ENCODE measurements around the gene HSD11B2. TPM values are rescaled to one million over a fixed set of nuclear protein-coding genes. Genes with fewer than 3 reads are reported as not detected.

Gene HSD11B2
- total and polyA plus RNA-seq, 4 donors = 2.6 to 39.8 (median 6.7) TPM

- TF ChIP-seq, protein P1, sequence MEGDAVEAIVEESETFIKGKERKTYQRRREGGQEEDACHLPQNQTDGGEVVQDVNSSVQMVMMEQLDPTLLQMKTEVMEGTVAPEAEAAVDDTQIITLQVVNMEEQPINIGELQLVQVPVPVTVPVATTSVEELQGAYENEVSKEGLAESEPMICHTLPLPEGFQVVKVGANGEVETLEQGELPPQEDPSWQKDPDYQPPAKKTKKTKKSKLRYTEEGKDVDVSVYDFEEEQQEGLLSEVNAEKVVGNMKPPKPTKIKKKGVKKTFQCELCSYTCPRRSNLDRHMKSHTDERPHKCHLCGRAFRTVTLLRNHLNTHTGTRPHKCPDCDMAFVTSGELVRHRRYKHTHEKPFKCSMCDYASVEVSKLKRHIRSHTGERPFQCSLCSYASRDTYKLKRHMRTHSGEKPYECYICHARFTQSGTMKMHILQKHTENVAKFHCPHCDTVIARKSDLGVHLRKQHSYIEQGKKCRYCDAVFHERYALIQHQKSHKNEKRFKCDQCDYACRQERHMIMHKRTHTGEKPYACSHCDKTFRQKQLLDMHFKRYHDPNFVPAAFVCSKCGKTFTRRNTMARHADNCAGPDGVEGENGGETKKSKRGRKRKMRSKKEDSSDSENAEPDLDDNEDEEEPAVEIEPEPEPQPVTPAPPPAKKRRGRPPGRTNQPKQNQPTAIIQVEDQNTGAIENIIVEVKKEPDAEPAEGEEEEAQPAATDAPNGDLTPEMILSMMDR (IDR thresholded peaks at IDR 0.05; ENCODE audit: control extremely low read depth, extremely low read depth) = no peak
- ATAC-seq (ENCODE audit: insufficient read depth, low FRiP score) = peak; percentile 12
Observed at GRCh38 chr16:67447508-67448076, 16.7 kb downstream of the HSD11B2 start.

DNA sequence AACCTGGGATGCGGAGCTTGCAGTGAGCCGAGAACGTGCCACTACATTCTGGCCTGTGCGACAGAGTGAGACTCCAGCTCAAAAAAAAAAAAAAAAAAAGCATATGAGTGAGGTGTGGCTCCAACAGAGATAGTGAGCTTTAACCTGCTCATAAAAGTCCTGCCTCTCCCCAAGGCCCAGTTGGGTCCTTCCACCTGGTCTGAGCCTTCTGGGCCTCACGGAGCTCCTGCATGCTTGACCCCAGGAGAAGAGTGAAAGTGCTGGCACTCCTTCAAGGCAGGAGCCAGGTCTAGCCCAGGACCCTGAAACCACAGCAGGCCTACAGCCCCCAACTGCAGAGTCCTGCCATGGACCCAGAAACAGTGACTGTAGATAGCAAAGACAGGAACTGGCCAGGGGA lies 17.7 kb downstream of the HSD11B2 start:
- no peaks in the 10 kb centered on the region for H3K9me3 ChIP-seq (ENCODE audit: control insufficient read depth in 4 of 4, insufficient read depth in 3 of 4, low read length in 3 of 4)
- TF ChIP-seq, protein P1 (IDR thresholded peaks at IDR 0.05; ENCODE audit: control extremely low read depth, extremely low read depth) = no peak
- H3K36me3 ChIP-seq (ENCODE audit: control insufficient read depth in 4 of 4, insufficient read depth in 4 of 4, low read length in 4 of 4) = peaks cover 0 to 70% (median 5%) of the 10 kb centered on the region in 4 donors
- DNase-seq (no peak), ATAC-seq (ENCODE audit: insufficient read depth, low FRiP score) (no peak)
- peaks cover 28 to 80% (median 44%) of the 10 kb centered on the region in 5 donors for H3K4me1 ChIP-seq (ENCODE audit: control insufficient read depth in 5 of 5, insufficient read depth in 5 of 5, low read length in 5 of 5)
- no peaks in the 10 kb centered on the region for H3K27me3 ChIP-seq (ENCODE audit: control insufficient read depth in 3 of 3, insufficient read depth in 3 of 3, low read length in 2 of 3)
- 97 to 98% methylated on average over 5 of the region's 5 CpGs for WGBS, 2 donors
- H3K9ac ChIP-seq (ENCODE audit: insufficient read depth in 1 of 2, low read length in 2 of 2) = no peak overlapping the region
- peak overlapping the region in 1 of 2 donors; percentile 20 for H3K27ac ChIP-seq (ENCODE audit: low read depth in 1 of 2, low read length in 1 of 2)
- no peak overlapping the region for H3K4me3 ChIP-seq

More at GRCh38 chr16:67447508-67448076, 16.7 kb downstream of the HSD11B2 start:
- Histone ChIP-seq H3K4me1 (ENCODE audit: control insufficient read depth in 5 of 5, insufficient read depth in 5 of 5, low read length in 5 of 5) (peaks cover 28 to 90% (median 42%) of the 10 kb centered on the region in 5 donors), H3K27me3 (ENCODE audit: control insufficient read depth in 3 of 3, insufficient read depth in 3 of 3, low read length in 2 of 3) (no peaks in the 10 kb centered on the region), H3K9ac (ENCODE audit: insufficient read depth in 1 of 2, low read length in 2 of 2) (no peak overlapping the region), H3K9me3 (ENCODE audit: control insufficient read depth in 4 of 4, insufficient read depth in 3 of 4, low read length in 3 of 4) (no peaks in the 10 kb centered on the region), H3K27ac (ENCODE audit: low read depth in 1 of 2, low read length in 1 of 2) (no peak overlapping the region), H3K36me3 (ENCODE audit: control insufficient read depth in 4 of 4, insufficient read depth in 4 of 4, low read length in 4 of 4) (peaks cover 0 to 67% (median 2%) of the 10 kb centered on the region in 4 donors), H3K4me3 (no peak overlapping the region)
- 72 to 92% methylated on average over 6 of the region's 6 CpGs for WGBS, 2 donors
- DNase-seq = peak; percentile 89 to 95 (median 92)

GRCh38 chr16:67449336-67449735 lies 18.4 kb downstream of the HSD11B2 start:
- DNase-seq (peak; percentile 54 to 64 (median 63)), ATAC-seq (ENCODE audit: insufficient read depth, low FRiP score) (no peak)
- TF ChIP-seq, protein P1 (IDR thresholded peaks at IDR 0.05; ENCODE audit: control extremely low read depth, extremely low read depth) = no peak
- Histone ChIP-seq H3K27ac (ENCODE audit: low read depth in 1 of 2, low read length in 1 of 2) (peak overlapping the region; percentile 12 to 38), H3K4me3 (no peak overlapping the region), H3K36me3 (ENCODE audit: control insufficient read depth in 4 of 4, insufficient read depth in 4 of 4, low read length in 4 of 4) (peaks cover 0 to 65% (median 5%) of the 10 kb centered on the region in 4 donors), H3K9ac (ENCODE audit: insufficient read depth in 1 of 2, low read length in 2 of 2) (no peak overlapping the region), H3K4me1 (ENCODE audit: control insufficient read depth in 5 of 5, insufficient read depth in 5 of 5, low read length in 5 of 5) (peaks cover 28 to 73% (median 50%) of the 10 kb centered on the region in 5 donors), H3K9me3 (ENCODE audit: control insufficient read depth in 4 of 4, insufficient read depth in 3 of 4, low read length in 3 of 4) (no peaks in the 10 kb centered on the region), H3K27me3 (ENCODE audit: control insufficient read depth in 3 of 3, insufficient read depth in 3 of 3, low read length in 2 of 3) (no peaks in the 10 kb centered on the region)
- WGBS, 2 donors = 60 to 84% methylated on average over 2 of the region's 2 CpGs
